ENCODE data around the gene SMG6. TPM values are rescaled to one million over a fixed set of nuclear protein-coding genes. Genes with fewer than 3 reads are reported as not detected.

SMG6 gene
- total RNA-seq, 1 experiment from 2014 or later: 36.1 TPM

DNA sequence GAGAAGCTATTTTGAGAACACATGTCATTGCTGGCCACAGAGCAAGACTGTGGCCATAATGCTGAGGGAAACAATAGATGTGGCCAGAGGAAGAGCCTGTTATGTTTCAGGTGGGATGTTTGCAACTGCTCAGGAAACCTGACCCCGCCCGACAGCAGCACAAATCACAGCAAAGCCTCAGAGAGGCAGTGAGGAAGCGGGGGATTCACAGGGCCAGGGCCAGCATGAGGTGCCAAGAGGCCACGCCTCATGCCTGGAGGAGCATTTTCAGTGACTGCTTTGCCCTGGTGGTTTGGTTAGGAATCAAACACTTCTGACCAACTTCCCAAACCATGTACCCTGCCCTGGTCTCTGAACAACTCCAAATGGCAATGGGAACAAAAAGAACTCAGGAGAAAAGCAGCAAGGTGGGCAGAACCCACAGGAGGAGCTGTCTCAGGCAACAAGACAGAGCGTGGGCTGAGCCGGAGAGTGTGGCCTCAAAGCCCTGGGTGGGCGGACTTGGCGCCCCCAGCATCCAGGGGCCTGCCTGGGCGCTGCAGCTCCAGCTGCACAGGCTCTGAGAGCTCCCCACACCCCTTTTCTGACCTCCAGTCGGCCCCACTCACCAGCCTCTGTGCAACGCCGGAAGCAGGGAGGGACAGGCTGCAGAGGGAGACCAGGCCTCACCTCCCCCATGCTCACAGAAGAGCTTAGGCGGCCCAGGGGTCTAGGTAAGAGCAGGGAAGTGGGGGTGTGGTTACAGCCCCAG lies 228.1 kb downstream of the SMG6 start:
- H3K36me3 ChIP-seq (ENCODE audit: insufficient read depth, low read length, poor library complexity, severe bottlenecking): peaks cover 5% of the 10 kb centered on the region
- ChIA-PET POLR2A (ENCODE audit: low non-redundant PET) (no interaction called here), CTCF (no interaction called here)
- no peaks in the 10 kb centered on the region for H3K4me1 ChIP-seq (ENCODE audit: insufficient read depth, low read length, poor library complexity, severe bottlenecking)
- no peak for TF ChIP-seq EZH2 (IDR thresholded peaks at IDR 0.05; ENCODE audit: borderline replicate concordance, low read depth, low read length, poor library complexity, severe bottlenecking)
- TF ChIP-seq, protein P1, sequence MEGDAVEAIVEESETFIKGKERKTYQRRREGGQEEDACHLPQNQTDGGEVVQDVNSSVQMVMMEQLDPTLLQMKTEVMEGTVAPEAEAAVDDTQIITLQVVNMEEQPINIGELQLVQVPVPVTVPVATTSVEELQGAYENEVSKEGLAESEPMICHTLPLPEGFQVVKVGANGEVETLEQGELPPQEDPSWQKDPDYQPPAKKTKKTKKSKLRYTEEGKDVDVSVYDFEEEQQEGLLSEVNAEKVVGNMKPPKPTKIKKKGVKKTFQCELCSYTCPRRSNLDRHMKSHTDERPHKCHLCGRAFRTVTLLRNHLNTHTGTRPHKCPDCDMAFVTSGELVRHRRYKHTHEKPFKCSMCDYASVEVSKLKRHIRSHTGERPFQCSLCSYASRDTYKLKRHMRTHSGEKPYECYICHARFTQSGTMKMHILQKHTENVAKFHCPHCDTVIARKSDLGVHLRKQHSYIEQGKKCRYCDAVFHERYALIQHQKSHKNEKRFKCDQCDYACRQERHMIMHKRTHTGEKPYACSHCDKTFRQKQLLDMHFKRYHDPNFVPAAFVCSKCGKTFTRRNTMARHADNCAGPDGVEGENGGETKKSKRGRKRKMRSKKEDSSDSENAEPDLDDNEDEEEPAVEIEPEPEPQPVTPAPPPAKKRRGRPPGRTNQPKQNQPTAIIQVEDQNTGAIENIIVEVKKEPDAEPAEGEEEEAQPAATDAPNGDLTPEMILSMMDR (conservative IDR thresholded peaks at IDR 0.05; ENCODE audit: low read depth, low read length): no peak
- H3K9me3 ChIP-seq (ENCODE audit: low read depth, low read length, poor library complexity, severe bottlenecking): no peaks in the 10 kb centered on the region
- no TSS peak for BruUV-seq (replicated peaks)
- H3K27me3 ChIP-seq (replicated peaks; ENCODE audit: insufficient read depth, low read depth, low read length, poor library complexity): no peaks in the 10 kb centered on the region
- no peak overlapping the region for H3K27ac ChIP-seq (ENCODE audit: low read depth, low read length, poor library complexity, severe bottlenecking)
- intact Hi-C loops (cut with micrococcal nuclease; ENCODE audit: unreplicated experiment): no loop called here
- no peak for DNase-seq (ENCODE audit: low spot score)
- H3K4me3 ChIP-seq (ENCODE audit: low read depth, low read length, poor library complexity, severe bottlenecking): no peak overlapping the region

DNA sequence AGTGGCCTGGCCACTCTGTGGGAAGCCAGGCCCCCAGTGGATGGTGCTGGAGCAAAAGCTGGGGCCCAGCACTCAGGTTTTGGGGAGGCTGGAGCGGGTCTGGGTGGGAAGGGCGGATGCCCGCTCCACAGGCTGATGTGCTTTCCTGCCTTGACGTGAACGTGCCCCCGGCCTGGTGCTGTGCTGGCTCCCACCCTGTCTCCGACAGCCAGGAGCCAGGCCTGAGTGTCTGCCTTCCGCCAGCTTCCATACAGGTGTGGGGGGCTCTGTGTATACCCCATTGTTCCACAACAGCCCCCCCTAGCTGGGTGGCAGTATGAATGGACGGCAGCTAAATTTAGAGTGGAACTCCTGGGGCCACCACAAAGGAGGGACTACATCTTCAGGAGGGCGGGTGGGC lies 228.7 kb downstream of the SMG6 start:
- intact Hi-C loops (cut with micrococcal nuclease; ENCODE audit: unreplicated experiment): no loop called here
- Histone ChIP-seq H3K27ac (ENCODE audit: low read depth, low read length, poor library complexity, severe bottlenecking) (no peak overlapping the region), H3K36me3 (ENCODE audit: insufficient read depth, low read length, poor library complexity, severe bottlenecking) (peaks cover 5% of the 10 kb centered on the region), H3K4me1 (ENCODE audit: insufficient read depth, low read length, poor library complexity, severe bottlenecking) (no peaks in the 10 kb centered on the region), H3K9me3 (ENCODE audit: low read depth, low read length, poor library complexity, severe bottlenecking) (no peaks in the 10 kb centered on the region), H3K4me3 (ENCODE audit: low read depth, low read length, poor library complexity, severe bottlenecking) (no peak overlapping the region), H3K27me3 (replicated peaks; ENCODE audit: insufficient read depth, low read depth, low read length, poor library complexity) (no peaks in the 10 kb centered on the region)
- POLR2A ChIA-PET (ENCODE audit: low non-redundant PET): no interaction called here
- CTCF ChIA-PET: no interaction called here
- BruUV-seq (replicated peaks): no TSS peak
- TF ChIP-seq, protein P1 (conservative IDR thresholded peaks at IDR 0.05; ENCODE audit: low read depth, low read length): no peak
- no peak for TF ChIP-seq EZH2 (IDR thresholded peaks at IDR 0.05; ENCODE audit: borderline replicate concordance, low read depth, low read length, poor library complexity, severe bottlenecking)
- no peak for DNase-seq (ENCODE audit: low spot score)

- POLR2A ChIA-PET (ENCODE audit: low non-redundant PET): no interaction called here
- peaks cover 12% of the 10 kb centered on the region for H3K4me1 ChIP-seq (ENCODE audit: insufficient read depth, low read length, poor library complexity, severe bottlenecking)
These were observed 231.9 kb downstream of the SMG6 start for GRCh38 chr17:2071455-2072281.

More at GRCh38 chr17:2071455-2072281, 231.9 kb downstream of the SMG6 start:
- TF ChIP-seq EZH2 (IDR thresholded peaks at IDR 0.05; ENCODE audit: borderline replicate concordance, low read depth, low read length, poor library complexity, severe bottlenecking): no peak
- no peaks in the 10 kb centered on the region for H3K27me3 ChIP-seq (replicated peaks; ENCODE audit: insufficient read depth, low read depth, low read length, poor library complexity)
- BruUV-seq (replicated peaks): no TSS peak
- DNase-seq (ENCODE audit: low spot score): no peak
- CTCF ChIA-PET: no interaction called here
- H3K4me3 ChIP-seq (ENCODE audit: low read depth, low read length, poor library complexity, severe bottlenecking): no peak overlapping the region
- no peak overlapping the region for H3K27ac ChIP-seq (ENCODE audit: low read depth, low read length, poor library complexity, severe bottlenecking)
- H3K9me3 ChIP-seq (ENCODE audit: low read depth, low read length, poor library complexity, severe bottlenecking): no peaks in the 10 kb centered on the region
- peaks cover 10% of the 10 kb centered on the region for H3K36me3 ChIP-seq (ENCODE audit: insufficient read depth, low read length, poor library complexity, severe bottlenecking)
- intact Hi-C loops (cut with micrococcal nuclease; ENCODE audit: unreplicated experiment): no loop called here
